AG20443 (cell line): Measurements from ENCODE around the gene SYT1.

Experiments
- DNase-seq: peaks from one replicate; pipeline ENCODE4 v3.0.0; 2012; ENCODE audit warnings: low spot score, mixed read lengths

The SYT1 gene

DNA sequence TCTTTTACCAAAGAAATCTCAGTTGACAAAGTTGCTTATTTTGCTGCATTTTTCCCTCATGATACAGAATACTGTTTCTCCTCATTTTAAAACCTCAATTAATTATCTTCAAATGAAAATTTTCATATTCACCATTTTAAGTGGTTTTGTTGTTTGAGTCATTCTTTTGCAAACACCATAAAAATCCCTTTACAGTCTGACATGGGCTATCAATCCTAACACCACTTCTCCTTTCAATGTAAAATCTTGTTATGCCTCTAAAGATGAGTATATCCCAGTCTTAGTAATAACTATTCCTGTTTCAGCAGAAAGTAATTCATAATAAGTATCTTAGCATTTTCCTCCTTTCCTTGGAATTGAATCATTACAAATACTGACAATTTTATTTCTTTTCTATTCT is 192.2 kb downstream of the SYT1 start:
- DNase-seq = no peak

DNA sequence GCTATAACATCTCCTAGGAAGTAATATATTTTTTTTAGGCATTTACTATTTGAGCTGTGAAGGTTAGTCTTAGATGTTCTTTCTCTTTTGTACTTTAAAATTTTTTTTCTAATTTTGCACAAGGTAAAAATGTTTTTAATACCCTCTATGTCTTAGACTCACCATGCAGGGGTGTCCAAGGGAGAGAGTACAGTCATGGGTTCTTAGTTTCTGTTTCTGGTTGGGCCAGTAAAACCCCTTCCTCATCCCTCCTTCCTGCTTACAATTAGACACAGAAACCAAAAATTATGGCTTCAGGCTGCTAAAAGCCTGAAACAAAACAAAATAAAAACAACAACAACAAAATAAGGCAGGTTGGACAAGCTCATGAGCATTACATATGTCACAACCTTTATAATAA is 193.0 kb downstream of the SYT1 start:
- DNase-seq = no peak

DNA sequence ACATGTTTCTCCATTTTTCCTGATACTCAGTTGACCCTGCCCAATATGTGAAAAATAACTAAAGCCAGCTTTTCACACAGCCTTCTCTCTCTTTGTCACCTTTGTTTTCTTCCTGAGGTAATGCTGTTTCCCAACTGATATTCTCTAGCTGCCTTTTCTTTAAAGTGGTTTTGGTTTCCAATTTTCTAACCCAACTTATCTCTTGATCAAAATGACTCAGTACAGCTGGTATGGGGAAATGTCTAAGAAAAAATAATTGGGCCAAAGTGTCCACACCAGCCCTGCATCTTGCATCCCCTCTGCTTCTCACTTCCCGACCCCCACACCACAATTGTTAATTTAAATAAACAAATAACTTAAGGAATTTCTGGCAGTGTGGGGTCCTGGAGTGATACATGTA is 193.8 kb downstream of the SYT1 start:
- no peak for DNase-seq

DNA sequence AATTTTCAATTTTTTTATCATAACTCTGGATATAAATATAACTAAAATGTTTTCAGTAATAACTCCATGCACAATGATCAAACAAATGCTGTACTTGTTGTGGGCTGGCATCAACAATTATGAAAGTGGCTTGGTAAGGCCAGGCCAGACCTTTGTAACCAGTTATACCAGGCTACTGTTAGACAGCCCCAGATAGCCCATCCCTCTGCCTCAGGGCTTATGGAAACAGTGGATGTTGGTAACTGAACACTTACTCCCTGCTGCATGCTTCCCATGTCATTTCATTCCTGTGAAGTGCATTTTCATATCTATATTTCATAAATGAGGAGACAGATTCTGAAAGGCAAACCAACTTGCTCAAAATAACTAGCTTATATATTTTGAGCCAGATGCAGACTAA is 195.0 kb downstream of the SYT1 start:
- no peak for DNase-seq

DNA sequence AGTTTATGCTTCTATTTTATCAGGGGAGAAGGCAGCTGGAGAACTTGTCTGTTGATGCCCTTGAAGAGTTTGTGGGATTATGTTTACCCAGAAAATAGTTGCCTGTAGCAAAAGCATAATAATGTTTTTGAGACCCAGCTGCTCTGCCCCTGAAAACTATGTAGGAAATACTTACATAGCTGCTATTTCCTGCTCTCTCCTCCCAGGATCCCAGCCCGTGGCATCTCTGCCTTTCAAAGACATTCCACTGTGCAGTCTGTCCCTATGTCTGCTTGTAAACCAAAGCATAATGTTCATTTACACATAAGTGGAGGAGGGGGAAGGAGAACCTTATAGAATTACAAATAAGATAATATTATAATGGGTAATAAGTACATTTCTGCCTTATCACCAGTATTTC is 198.7 kb downstream of the SYT1 start:
- no peak for DNase-seq

DNA sequence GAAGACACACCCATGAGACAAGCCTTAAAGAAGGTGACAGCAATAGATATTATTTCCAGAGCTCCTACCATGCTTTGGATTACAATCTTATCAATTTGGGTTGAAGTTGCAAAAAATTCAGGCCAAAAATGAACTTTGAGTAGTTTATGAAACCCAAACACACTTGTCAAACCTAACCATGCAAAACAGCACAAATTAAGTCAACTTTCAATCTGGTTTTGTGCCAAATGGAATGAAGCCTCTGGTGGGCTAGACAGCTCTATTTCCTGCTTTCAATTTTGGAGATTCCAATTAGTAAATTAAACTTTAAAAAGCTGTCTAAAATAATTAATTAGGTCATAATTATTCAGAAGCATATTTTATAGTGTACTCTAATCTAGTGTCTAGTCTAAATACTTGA is 203.4 kb downstream of the SYT1 start:
- DNase-seq = no peak

DNA sequence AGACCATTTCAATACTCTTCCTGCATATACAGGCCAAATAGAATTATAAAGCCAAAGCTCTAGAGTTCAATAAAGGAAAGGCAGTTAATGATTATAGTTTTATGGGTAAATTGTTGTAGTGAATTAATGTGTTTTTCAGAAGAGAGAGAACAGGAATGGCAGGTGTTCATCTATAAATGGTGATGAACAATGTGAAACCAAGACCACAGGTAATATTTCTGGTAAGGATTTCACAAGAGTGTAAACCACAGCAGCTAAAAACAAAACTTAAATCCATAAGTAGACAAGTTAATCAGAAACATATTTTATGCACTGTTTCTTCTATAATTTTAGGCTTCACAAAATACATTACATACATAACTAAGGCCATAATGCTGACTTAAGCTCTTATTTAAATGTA is 204.4 kb downstream of the SYT1 start:
- no peak for DNase-seq

DNA sequence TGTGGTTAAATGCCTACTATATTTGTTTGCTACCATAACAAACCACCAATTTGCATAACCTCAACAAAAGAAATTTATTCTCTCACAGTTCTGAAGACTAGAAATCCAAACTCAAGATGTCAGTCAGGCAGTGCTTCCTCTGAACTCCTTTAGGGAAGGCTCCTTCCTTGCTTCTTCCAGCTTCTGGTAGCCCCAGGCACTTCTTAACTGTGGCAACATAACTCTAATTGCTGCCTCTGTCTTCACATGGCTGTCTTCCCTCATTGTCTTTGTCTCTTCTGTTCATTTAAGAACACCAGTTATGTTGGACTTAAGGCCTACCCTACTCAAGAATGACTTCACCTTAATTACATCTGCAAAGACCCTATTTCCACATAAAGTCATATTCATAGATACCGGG is 206.9 kb downstream of the SYT1 start:
- no peak for DNase-seq

DNA sequence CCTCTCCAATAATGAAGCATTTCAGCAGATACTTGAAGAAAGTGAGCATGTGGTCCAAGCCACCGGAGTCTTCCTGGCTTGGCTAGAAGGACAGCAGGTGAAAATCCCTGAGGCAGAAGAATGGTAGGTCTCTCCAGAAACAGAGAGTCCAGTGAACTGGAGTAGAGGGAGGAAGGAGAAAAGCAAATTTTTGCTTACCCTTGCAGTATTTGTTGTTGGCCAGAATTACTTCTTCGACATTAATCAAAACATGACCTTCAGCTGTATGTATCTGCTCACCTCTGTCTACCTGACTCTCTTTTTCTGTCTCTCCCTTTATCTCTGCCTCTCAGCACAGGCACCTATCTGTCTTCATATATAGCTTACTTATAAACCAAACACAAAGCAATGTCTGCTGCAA is 208.9 kb downstream of the SYT1 start:
- no peak for DNase-seq

DNA sequence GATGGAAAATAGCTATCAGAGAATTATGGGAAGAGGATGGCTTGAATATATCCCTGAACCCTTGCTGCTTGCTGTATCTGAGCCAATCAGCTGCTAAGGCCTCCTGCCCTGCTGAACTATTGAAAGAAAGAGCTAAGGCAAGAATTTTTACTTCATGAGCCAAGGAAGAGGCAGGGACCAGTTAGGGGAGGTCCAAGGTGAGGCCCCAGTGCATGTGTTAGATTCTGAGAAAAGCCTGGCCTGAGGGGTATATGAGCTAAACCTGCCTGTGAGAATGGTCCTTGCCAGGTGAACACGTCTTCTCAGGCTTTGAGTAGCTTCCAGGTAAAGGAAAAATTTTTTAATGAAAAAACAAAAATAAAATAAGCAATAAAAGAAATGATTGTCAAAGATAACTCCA is 218.0 kb downstream of the SYT1 start:
- no peak for DNase-seq

DNA sequence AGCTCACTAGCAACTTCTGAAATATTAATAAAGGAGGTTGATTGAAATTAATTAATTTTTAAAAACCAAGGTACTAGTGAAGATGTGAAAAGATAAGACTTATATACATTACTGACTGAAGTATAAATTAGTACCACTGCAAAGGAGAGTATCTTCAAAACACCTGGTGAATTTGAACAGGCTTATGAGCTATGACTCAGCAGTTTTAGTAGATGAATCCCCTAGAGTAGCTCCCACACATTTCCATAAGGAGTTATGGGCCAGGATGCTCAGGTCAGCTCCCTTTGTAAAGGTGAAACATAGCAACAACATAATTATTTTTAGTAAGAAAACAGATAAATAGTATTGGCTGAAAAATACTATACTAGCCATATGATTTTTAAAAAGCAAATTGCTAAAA is 218.6 kb downstream of the SYT1 start:
- DNase-seq = no peak

DNA sequence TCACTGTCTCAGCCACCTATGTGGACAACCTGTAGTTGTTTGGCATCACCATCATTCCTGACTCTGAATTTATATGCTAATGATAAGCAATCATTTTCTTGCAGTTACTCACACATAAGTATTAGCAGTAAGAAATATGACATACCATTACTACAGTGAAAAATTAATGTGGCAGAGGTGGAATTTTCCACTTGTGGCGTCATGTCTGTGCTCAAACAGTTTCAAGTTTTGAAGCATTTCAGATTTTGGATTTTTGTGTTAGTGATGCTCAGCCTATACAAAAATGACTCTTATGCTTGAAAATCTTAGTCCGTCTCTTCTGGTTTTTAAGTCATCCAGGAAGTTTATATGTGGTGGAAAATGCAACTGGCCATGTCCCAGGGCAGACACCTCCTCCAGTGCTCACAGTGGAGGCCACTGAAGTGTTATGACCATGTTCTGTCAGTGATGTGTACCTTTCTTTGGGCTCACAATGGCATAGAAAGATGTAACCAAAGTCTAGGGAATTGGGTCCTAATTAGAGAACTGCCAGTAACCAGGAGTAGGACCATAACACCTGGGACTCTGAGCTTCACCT is 220.6 kb downstream of the SYT1 start:
- no peak for DNase-seq

DNA sequence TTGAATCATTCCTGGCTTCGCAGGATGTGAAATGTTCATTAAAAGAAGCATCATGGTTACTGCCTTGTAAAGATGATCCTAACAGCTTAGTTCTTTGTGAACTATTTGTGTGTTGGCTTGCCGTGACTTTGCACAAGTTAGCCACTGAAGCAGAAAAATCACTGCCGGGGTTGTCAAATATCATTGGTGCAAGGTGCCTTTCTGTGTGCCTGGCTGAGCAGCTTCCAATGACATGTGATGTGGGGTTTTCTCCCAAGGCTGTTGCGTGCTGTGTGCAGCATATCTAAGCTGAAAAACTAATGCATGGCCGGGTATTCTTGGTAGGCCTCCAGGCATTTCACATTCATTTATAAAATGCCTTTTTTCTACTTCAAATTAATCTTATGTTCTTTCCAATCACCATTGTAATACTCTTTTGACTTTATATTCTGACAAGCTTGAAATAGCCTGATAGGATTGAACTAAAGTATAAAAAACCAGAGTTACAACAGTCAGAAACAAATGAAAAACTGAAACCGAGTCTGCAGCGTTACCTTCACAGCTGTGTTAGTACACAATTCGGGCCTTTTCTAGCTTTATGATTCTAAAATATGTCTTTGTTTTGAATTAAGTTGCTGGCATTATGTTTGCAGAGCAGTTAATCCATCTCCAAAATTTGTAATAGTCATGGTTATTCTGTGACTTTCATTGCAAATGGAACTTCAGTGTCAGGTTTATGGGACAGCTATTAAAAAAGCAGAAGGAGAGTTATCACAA is 222.1 kb downstream of the SYT1 start:
- no peak for DNase-seq

DNA sequence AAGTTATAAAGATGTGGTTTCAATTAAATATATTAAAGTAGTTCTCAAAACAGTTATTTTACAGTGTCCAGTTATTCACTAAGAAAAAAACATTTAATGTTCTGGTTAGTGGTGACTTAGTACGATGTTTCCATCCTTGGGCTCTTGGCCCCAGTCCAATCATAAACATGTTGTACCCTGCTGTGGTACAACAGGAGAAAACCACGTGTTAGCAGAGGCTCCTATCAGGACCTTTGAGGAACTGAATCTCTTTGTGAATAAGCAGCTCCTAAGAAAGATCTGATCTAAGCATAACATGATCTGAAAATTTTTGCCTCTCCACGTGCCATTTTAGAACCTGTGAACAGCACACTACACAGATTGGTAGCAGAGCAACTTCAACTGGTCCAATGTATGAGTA is 234.0 kb downstream of the SYT1 start:
- no peak for DNase-seq

DNA sequence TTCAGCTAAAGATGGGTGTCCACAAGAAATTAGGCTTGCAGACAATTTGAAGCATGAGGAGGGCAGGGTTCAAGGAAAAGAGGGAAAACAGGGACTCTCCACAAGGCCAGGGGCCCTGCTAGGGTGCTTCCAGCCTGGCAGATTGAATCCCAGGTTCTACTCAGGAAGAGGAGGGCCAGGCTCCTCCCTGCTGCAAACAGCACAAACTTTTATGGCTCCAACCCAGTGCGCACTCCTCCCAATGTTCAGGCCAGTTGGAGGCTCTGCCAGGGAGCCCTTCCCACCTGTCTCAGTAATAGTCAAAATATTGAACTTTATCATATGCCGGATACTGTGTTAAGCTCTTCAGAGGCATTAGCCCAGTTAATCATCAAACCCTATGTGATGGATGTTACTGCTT is 244.4 kb downstream of the SYT1 start:
- DNase-seq = no peak

DNA sequence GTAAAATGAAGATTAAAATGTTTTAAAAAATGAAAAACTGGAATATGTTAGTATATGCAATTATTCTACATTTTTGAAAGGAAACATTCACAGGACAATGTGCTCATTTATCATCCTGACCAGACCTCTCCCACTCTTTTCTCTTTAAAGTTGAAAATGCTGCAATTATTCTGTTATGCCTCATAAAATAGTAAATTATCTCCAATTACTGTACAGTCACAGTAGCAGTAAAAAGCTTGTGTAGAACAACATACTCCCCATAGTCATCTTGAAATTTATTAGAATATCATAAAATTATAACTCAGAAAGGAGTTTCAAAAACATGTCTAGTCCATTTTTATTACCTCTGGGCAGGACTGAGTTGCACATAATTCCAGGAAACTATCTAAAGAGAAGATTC is 250.3 kb downstream of the SYT1 start:
- DNase-seq = no peak

DNA sequence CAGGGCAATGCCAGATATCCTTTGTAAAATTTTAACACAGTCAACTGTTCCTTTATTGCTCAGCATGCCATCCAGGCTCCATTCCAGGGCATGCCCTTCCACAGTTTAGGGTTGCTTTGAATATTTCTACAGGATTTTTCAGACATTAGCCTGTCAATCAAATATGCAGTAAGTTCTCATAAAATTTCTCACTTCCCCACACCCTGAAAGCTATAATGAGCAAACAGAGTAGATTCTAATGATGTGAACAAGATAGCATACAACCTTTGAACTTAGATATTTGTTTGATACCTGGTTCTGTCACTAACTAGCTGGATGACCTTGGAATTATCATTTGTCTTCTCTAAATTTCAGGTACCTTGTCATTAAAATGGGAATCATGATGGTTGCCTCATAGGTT is 251.2 kb downstream of the SYT1 start:
- DNase-seq = no peak

DNA sequence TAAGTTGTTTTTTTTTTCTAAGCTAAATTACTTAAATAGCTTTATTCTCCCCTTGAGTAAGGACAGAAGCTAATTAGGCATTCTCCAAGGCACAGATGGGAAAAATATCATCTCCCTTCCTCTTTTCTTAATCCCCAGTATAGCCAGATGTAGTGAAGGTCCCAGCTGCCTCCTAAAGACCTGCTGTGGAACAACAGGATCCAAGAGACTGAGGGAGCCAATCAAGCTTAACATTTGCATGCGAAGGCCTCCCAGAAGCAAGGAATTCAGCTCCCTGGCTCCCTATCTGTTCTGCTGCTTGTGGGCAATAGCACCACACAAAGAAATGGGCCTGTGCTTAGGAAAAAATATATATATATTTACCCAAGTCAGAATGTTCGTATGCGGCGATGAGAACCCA is 255.2 kb downstream of the SYT1 start:
- no peak for DNase-seq

DNA sequence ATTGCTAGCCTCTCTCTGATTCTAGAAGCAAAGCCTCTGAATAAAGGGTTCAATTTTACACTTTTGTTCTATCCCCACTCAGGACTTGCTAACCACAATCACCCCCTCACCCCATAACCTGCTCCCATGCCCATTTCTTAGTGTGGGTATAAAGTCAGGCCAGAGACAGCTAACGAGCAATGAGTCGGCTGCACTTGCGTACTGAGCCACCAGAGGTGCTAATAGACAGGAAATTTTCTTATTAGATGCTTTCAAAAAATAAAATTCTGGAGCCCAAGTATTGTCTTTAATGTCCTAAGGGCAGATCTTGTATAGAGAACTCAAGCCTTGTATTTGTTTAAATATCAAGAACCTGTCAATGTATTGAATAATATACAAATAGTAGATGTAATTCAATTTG is 256.9 kb downstream of the SYT1 start:
- DNase-seq = peak; percentile 9

DNA sequence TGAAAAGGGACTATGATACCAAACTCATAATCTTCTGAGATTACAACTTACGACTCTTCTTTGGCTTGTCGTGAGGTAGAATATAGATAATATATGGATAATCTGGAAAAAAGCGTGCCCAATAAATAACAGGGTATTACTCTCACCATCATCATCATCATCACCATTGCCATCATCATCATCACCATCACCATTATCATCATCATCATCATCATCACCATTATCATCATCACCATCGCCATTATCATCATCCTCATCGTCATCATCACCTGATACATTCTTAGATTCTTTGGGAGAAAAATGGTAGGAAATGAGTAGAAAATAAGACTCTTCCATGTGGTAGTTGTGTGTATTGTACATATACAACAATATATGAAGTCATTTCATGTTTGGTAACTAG is 259.8 kb downstream of the SYT1 start:
- DNase-seq = no peak

DNA sequence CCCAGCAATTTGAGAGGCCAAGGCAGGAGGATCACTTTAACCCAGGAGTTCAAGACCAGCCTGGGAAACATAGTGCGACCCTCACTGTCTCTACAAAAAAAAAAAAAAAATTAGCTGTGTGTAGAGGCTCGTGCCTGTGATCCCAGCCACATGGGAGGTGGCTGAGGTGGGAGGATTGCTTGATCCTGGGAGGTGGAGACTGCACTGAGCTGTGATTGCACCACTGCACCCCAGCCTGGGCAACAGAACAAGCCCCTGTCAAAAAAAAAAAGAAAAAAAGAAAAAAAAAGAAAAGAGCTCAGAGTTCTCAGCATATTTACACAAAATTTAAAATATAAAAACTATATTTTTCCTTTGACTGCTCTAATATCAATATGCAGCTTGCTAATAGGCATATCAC is 260.8 kb downstream of the SYT1 start:
- DNase-seq = no peak

DNA sequence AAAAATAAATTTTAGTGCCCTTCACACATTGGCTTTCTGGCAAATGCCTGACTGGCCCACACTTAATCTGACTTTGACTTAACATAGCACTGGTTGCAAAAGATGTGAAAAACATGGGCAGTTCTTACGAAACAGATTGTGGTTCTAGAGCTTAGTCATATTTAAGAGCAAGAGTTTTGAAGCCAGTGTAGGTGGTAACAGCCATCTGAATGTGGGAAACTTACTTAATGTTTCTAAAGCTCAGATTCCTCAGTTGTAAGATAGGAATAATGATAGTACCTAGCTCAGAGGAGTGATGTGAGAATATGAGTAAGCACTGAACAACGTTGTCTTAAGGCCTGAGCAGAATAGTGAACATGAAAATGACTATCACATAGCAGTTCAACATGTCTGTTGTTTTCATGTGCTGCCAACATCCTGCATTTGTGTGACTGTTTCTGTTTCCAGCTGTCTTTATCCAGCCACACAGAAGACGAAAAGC is 262.7 kb downstream of the SYT1 start:
- DNase-seq = peak; percentile 33

DNA sequence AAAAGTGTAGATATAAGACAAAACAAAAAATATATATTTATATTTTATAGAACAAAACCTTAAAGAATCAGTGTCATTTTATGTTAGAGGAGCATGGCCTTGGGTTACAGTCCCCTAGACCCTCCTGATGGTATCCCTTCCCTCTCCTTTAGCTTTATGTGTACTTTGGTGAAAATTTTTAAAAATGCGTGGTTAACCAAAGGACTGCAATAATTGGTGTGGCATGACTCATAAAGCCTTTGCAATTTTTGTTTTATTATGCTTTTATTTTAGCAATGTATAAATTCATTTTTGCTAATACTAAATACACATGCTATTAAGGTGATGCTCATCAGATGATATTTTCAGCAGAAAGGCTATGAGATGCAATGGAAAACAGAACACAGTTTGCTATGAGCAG is 264.4 kb downstream of the SYT1 start:
- no peak for DNase-seq

DNA sequence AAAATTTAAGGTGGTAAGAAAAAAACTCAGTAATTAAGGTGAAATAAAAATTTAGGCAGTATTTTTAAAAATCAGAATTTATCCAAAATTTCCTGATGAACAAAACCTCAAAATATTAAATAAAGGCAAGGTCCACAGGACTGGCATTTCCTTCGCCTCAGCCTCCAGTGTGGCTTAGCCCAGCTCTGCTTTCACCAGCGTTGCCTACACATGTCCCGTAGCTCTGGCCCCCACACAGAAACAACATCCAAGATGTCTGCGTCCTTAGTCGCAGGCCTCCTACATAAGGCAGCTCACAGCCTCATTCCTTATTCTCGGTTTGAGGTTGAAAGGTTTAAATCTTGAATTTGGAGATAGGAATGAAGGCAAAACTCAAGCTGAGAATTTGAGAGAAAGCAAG is 274.3 kb downstream of the SYT1 start:
- DNase-seq = no peak
